Ectodermal cell (in vitro differentiated cells): ENCODE results near the gene SDCCAG8.

Experiments used
- H3K27ac ChIP-seq: 2 replicates; pipeline ENCODE4 v1.7.0; 2013; ENCODE audit warnings: mild to moderate bottlenecking, low read depth, low read length; ENCODE audit not compliant: insufficient read depth, poor library complexity, severe bottlenecking
- H3K27me3 ChIP-seq: 2 replicates; pipeline ENCODE4 v1.7.0; 2013; ENCODE audit warnings: mild to moderate bottlenecking, low read length; ENCODE audit not compliant: insufficient read depth, control insufficient read depth, poor library complexity, severe bottlenecking
- H3K36me3 ChIP-seq: one replicate; pipeline ENCODE4 v1.7.0; 2013; ENCODE audit warnings: low read length; ENCODE audit not compliant: control insufficient read depth, insufficient read depth
- H3K4me1 ChIP-seq: one replicate; pipeline ENCODE4 v1.7.0; 2013; ENCODE audit warnings: low read length; ENCODE audit not compliant: control insufficient read depth, insufficient read depth
- H3K4me3 ChIP-seq: 2 replicates; pipeline ENCODE4 v1.7.0; 2013; ENCODE audit warnings: low read depth, low read length, control low read depth; ENCODE audit not compliant: insufficient read depth
- H3K9me3 ChIP-seq: 2 replicates; pipeline ENCODE4 v1.7.0; 2013; ENCODE audit warnings: mild to moderate bottlenecking, low read length, moderate library complexity; ENCODE audit not compliant: control insufficient read depth
- WGBS, 2 experiments: methylation state at CpG; one replicate each; pipeline ENCODE4 v1.1.7; 2013; ENCODE audit warnings: missing lambda C conversion rate in 2 of 2; 5-methylcytosine and 5-hydroxymethylcytosine counted together

Gene SDCCAG8

GRCh38 chr1:243346468-243346867 lies 90.6 kb downstream of the SDCCAG8 start:
- no peak overlapping the region for H3K4me3 ChIP-seq
- 32 to 40% methylated on average over 1 to 3 of the region's 3 CpGs for WGBS, 2 experiments

DNA sequence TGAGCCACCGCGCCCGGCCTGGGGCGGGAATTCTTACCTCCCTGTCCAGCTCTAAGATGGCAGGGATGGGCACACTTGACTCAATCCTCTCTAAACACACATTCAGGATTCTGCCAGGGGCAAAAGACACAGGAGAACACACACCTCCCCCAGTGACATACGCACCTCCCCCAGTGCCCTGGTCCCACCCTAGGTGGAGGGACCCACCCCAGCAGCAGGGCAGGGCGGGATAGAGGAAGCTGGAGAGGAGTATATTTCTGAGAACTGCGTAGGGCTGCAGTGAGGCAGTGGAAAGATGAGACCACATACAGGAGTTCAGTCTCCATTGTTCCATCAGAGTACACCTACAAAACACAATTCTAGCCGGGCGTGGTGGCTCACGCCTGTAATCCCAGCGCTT lies 92.5 kb downstream of the SDCCAG8 start:
- no peak overlapping the region for H3K27ac ChIP-seq
- H3K36me3 ChIP-seq, result no peaks in the 10 kb centered on the region

More at GRCh38 chr1:243346468-243346867, 90.6 kb downstream of the SDCCAG8 start:
- Histone ChIP-seq H3K4me1 (peaks cover 10% of the 10 kb centered on the region), H3K27ac (peak overlapping the region; percentile 77), H3K27me3 (no peaks in the 10 kb centered on the region), H3K36me3 (no peaks in the 10 kb centered on the region), H3K9me3 (no peaks in the 10 kb centered on the region)

DNA sequence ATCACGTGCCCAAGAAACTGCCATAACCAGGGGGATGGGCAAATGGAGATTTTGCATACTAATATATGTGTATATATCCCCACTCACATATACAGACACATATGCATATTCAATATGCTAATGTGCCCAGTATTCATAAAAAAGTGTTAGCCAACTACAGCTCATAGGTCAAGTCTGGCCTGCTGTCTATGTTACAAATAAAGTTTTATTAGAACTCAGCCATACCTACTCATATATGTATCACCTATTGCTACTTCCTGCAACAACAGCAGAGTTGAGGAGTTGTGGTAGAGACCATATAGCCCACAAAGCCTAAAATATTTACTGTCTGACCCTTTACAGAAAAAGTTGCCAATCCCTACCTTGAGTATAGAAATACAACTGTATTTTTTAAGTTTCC lies 93.3 kb downstream of the SDCCAG8 start:
- Histone ChIP-seq H3K9me3 (no peaks in the 10 kb centered on the region), H3K27me3 (no peaks in the 10 kb centered on the region), H3K27ac (no peak overlapping the region), H3K4me1 (peaks cover 10% of the 10 kb centered on the region), H3K4me3 (no peak overlapping the region), H3K36me3 (no peaks in the 10 kb centered on the region)
- WGBS, 2 experiments, result 100% methylated on average over 1 of the region's 1 CpG; no CpG with 5 or more reads in 1 of the 2 experiments

More for the DNA sequence above, 92.5 kb downstream of the SDCCAG8 start:
- Histone ChIP-seq H3K27me3 (no peaks in the 10 kb centered on the region), H3K4me3 (no peak overlapping the region), H3K4me1 (peaks cover 10% of the 10 kb centered on the region), H3K9me3 (no peaks in the 10 kb centered on the region)
- WGBS, 2 experiments, result 91 to 92% methylated on average over 11 of the region's 11 CpGs

GRCh38 chr1:243351337-243351736 lies 95.5 kb downstream of the SDCCAG8 start:
- 96 to 100% methylated on average over 2 of the region's 2 CpGs for WGBS, 2 experiments

DNA sequence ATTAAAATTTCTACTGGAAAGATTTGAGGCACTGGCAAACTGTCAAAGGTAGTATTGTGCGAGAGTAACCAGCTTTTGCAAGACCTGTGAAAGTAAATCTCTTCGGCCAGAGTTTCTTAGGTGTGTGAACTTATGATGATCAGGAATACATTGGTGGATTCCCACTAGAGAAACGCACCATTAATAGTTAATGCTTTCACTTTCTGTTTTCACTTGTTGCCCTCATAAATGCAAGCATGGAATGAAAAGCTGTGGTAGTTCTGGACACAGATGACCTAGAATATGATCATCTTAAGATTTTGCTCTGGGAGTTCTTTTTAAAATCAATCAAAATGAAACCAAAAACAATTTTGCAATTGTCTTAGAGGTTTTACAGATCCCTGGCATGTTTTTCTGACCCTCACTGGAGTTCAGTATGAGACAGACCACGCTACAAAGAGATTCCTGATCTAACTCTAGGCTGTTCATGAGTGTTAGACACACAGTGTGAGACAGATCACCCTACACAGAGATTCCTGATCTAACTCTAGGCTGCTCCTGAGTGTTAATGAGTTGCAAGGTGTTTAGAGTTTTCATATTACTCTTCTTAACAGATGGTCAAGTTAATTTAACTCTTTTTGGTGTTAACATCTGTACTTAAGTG lies 98.8 kb downstream of the SDCCAG8 start:
- Histone ChIP-seq H3K27me3 (no peaks in the 10 kb centered on the region), H3K4me3 (no peak overlapping the region), H3K4me1 (no peaks in the 10 kb centered on the region), H3K9me3 (no peaks in the 10 kb centered on the region), H3K27ac (no peak overlapping the region), H3K36me3 (no peaks in the 10 kb centered on the region)
- 92 to 93% methylated on average over 4 of the region's 4 CpGs for WGBS, 2 experiments

More at GRCh38 chr1:243351337-243351736, 95.5 kb downstream of the SDCCAG8 start:
- Histone ChIP-seq H3K4me1 (no peaks in the 10 kb centered on the region), H3K27ac (no peak overlapping the region), H3K9me3 (no peaks in the 10 kb centered on the region), H3K27me3 (no peaks in the 10 kb centered on the region), H3K4me3 (no peak overlapping the region), H3K36me3 (no peaks in the 10 kb centered on the region)

GRCh38 chr1:243363832-243364231 lies 108.0 kb downstream of the SDCCAG8 start:
- H3K4me1 ChIP-seq, result no peaks in the 10 kb centered on the region
- 100% methylated on average over 1 of the region's 1 CpG; no CpG with 5 or more reads in 1 of the 2 experiments for WGBS, 2 experiments

DNA sequence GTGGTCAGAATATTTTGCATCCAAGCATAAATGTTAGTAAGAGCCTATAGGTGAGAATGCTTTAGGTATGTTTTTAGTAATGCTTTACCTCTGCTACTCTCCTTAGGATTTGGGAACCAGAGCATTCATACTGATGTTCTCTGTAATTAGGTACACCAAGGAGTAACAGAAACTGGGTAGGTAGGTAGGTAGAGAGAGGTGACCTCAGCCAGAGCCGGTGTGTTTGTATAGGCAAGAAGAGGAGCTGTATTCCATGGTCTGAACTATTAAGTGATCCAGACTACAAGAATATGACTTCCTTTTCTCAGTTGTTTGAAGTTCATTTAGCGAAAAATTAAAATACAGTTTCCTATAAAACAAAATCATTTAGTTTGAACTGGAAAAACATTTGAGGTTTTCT lies 108.5 kb downstream of the SDCCAG8 start:
- no peak overlapping the region for H3K4me3 ChIP-seq
- no peaks in the 10 kb centered on the region for H3K4me1 ChIP-seq
- no peaks in the 10 kb centered on the region for H3K27me3 ChIP-seq
- no peak overlapping the region for H3K27ac ChIP-seq
- no peaks in the 10 kb centered on the region for H3K36me3 ChIP-seq
- 91 to 100% methylated on average over 1 of the region's 2 CpGs for WGBS, 2 experiments
- no peaks in the 10 kb centered on the region for H3K9me3 ChIP-seq

More at GRCh38 chr1:243363832-243364231, 108.0 kb downstream of the SDCCAG8 start:
- no peak overlapping the region for H3K4me3 ChIP-seq
- no peak overlapping the region for H3K27ac ChIP-seq
- no peaks in the 10 kb centered on the region for H3K36me3 ChIP-seq
- H3K9me3 ChIP-seq, result no peaks in the 10 kb centered on the region
- H3K27me3 ChIP-seq, result no peaks in the 10 kb centered on the region

DNA sequence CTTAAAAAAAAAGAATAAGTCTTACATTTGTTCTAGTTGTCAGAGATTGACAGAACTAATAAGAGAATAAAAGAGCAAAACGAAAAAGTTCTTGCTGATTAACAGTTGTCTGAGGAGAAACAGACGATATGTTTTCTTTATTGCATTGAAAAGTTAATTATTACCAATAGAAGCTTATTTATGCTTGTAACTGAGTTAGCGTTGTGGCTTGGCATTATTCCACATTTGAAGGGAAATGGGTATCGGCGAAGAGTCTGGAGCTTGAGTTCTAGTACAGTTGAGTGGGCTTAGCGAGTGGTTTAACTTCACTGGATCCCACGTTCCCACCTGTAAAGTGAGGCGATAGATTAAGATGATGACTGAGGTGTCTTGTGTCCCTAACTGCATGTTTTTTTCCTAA lies 109.0 kb downstream of the SDCCAG8 start:
- H3K9me3 ChIP-seq, result no peaks in the 10 kb centered on the region
- no peaks in the 10 kb centered on the region for H3K27me3 ChIP-seq
- H3K4me3 ChIP-seq, result no peak overlapping the region
- no peaks in the 10 kb centered on the region for H3K36me3 ChIP-seq
- 96% methylated on average over 8 of the region's 8 CpGs for WGBS, 2 experiments
- no peaks in the 10 kb centered on the region for H3K4me1 ChIP-seq
- H3K27ac ChIP-seq, result no peak overlapping the region

DNA sequence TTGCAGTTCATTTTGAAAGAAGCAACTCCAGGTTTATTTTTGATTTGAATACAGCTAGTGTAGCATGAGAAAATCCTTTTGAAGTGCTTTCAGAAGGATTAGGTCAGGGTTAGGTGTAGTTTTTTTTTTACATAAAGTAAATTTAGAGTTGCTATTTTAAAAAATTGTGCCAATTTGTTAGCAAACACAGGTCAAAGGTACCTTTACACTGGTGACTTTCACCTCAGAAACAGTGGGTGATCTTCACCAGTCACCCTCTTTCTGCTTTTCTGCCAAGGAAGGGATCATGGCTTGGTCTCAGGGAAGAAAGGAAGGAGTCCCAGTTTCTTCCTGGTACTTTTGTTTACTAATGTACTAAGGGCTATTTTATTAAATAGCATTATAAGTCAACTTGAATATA lies 111.5 kb downstream of the SDCCAG8 start:
- no peaks in the 10 kb centered on the region for H3K9me3 ChIP-seq
- H3K27me3 ChIP-seq, result no peaks in the 10 kb centered on the region
- H3K4me3 ChIP-seq, result no peak overlapping the region
- no peaks in the 10 kb centered on the region for H3K36me3 ChIP-seq
- no peak overlapping the region for H3K27ac ChIP-seq
- no peaks in the 10 kb centered on the region for H3K4me1 ChIP-seq

- Histone ChIP-seq H3K9me3 (no peaks in the 10 kb centered on the region), H3K36me3 (no peaks in the 10 kb centered on the region), H3K27me3 (no peaks in the 10 kb centered on the region), H3K27ac (no peak overlapping the region), H3K4me1 (no peaks in the 10 kb centered on the region), H3K4me3 (no peak overlapping the region)
- 92 to 95% methylated on average over 4 of the region's 4 CpGs for WGBS, 2 experiments
These were observed 118.6 kb downstream of the SDCCAG8 start for GRCh38 chr1:243374412-243374811.
